NCI-H82 (cell line): ENCODE results near the gene ARHGAP18.

Experiments
- DNase-seq: peaks from one replicate; lab custom pipeline; 2025; lab: John Stamatoyannopoulos, UW

ARHGAP18 gene

DNA sequence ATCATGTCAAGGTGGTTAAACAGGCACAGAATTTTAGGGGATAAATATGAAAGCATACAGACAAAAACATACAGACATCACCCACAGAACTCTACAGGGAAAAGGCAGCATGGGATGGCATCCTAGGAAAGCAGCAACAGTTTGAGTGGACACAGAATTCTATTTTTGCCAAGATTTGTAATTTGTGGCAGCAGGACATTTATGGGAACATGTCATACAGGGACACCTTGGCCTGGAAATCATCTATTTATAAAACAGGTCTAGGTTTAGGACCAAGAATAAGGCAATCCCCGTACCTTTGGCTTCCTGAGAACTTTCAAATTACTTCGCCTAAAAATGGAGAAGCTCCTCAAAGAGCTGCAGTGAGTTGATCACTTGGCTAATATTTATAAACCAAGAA, 17.5 kb downstream of the ARHGAP18 start:
- no peak for DNase-seq

DNA sequence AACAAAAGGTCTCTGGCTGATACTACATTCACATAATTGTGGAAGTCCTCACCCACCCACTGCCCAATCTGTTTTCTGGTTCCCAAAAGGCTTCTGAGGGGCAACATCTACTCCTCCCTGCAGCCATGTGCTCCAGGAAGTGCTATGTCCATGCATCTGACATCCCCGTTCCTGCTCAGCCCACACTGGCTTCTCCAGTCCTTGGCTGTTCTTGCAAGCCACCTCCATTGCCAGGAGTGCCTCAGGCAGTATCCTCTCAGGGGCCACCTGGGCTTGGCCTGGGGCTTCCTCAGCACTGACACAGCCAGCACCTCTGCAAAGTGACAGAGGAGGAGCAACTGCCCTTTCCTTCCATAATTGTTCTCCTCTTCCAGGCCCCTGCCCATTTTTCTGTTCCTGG, 18.3 kb downstream of the ARHGAP18 start:
- no peak for DNase-seq

DNA sequence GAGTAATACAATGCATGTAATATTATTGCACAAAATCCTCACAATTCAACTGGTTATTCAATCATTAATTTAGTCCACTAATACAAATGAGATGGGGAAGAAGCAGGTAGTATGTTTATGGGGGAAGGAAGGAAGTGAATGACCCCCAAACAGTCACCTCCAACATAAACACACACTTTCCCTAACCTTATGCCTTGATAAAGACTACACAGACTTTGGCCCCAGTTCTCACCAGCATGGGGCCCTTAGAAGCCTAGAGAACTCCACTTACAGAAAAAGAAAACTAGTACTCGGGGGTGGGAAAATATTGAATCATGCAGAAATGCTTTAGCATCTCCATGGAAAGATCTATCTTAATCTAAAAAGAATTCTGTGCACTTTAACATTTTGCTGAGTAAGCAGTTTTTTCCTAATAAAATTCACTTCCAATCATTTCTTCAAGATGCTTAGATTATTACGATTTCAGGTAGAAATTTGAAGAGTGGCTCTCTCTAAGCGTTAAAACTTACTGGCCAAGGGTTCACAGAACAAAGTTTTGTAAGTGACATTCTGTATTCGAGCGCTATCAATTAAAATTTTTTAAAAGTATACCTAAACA, 18.8 kb downstream of the ARHGAP18 start:
- no peak for DNase-seq

DNA sequence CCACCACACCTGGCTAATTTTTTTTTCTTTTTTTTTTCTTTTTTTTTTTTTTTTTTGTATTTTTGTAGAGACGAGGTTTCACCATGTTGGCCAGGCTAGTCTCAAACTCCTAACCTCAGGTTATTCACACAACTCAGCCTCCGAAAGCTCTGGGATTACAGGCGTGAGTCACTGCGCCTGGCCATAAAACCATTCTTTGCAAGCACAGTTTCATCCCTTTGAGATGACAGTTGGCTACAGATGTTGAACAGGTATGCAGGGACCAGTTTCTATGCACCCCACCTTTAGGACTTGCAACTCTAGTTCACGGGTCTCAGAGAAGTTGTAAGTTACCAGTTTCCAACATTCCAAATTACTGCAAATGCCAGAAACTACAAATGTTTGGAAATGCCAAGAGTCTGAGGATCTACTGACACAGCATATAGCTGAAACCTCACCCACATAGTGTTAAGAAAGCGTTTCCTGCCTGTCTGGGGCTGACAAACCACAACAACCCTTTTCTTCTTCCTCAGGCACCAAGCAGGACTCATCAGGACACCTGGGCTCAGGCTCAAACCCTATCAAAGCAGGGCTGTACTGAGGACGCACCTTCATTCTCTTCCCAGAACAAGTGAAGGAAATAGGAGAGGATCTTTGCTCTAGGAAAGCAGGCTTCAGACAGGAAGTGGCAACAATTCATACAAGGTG, 22.9 kb downstream of the ARHGAP18 start:
- DNase-seq, result no peak

DNA sequence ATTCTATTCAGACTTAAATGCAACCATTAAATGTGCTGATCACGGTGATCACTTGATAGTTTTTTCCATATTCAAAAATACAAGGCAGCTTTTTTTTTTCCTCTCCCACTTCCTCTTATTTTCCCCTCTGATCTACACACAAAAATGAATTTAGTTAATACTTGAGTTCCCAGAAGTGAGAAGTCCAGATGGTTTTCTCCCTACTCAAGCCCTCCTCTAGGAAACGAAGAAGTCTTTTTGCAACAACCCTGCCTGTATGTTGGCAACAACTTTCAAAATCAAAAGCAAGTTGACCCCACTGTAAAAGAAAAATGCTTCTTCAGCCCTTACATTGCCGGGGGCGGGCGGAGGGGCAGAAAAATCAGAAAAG, 24.3 kb downstream of the ARHGAP18 start:
- no peak for DNase-seq

DNA sequence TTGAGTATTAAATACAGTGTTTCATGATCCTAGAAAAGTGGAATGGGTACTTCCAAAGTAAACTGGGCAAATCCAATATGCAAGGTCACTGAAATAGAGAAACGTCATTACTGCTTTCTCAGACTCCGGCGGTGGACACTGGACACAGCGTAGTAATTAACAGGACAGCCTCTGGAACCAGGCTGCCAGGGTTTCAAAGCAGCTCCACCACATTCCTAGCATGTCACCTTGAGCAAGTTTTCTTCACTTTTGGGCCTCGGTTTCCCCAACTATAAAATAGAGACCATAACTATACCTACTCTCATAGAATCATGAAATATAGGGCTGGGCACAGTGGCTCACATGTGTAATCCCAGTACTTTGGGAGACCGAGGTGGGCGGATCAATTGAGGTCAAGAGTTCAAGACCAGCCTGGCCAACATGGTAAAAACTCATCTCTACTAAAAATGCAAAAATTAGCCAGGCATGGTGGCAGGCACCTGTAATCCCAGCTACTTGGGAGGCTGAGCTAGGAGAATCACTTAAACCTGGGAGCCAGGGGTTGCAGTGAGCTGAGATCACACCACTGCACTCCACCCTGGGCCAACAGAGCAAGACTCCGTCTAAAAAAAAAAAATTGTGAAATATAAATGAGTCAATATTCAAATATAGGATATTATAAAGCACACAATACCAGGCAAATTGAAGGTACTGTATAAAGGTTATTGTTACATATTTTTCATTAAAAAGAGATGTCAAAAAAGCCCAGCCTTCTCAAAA, 24.9 kb downstream of the ARHGAP18 start:
- no peak for DNase-seq

DNA sequence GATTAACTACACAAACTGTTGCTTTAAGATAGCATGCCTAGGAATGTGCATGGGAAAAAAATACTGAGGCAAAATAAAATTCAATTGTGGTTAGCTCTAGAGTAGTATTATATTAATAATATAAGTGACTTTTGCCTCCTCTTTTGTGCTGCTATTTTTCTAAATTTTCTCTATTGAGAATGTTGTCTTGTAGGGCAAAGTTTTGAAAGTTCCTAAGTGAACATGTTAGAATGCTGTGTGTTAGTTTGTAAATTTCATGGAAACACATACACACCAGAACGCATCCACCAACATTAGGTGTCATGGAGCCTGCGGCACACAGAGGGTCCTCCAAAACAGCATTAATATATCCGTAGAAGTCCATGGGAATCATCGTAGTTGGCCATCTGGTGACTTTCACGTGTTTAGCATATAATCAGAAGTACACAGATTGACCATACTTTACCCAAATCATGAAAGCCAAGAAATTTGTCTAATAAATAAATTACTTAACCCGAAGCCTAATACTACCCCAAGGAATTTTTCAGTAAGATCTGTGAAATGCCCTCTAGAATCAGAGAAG, 25.6 kb downstream of the ARHGAP18 start:
- no peak for DNase-seq

DNA sequence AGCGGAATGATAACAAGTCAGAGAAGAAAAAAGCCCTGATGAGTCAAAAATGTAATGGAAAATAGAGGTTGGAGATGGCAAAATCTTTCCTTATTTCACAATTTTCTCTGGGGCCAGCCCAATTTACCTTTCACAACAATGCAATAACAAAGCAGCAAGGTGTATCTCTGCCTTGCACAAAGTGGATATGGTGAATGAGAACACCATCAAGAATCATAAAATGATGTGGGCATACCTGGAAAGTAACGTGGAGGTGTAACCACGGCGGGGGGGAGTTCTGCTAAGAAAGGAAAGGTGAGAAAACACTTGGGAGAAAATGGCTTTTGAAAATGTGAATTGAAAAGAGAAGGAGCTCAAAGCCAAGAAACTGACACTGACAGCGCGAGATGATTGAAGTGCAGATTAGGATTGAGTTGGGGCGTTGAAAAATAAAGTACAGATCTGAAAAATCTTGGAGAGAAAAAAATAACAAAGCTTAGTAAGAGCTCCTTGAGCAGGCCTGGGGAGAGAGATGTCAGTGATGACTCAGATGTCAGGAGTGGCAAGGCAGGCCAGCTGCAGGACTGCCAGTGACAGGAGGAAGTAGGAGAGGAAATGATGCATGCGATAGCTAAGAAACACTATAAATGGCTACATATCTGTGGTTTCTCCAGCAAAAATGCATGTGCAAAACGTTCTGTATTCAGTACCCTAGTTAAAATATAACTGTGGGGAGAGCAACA, 26.2 kb downstream of the ARHGAP18 start:
- DNase-seq, result no peak

DNA sequence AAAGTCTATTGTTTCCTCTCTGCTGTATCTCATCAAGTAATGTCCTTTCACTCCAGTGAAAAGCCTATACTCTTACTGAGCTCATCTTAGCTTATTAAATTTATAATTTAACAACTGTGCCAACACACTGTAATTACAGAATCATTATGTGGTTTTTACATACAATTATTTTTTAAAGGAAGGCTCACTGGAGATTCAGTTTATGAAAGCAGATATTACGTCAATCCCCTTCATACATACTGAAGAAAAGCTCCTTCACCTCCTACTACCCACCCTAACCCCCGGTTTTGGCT, 28.1 kb downstream of the ARHGAP18 start:
- no peak for DNase-seq

DNA sequence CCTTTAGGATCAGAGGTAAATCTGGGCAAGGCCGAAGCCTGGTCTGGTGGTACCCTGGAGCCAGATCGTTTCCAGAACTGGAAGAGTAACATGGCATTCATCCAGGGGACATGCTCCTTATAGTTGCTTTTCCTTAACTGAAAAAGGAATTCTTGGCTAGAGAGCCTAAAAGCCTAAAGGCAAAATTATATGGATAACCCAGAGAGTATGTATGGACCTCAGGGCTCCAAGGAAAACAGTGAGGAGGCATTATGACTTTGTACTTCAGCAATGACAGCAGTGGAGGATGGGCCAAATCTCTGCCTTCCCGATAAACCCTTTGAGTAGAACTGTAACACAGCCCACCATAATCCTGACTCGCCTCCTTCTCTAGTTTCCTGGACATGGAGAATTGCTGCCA, 29.3 kb downstream of the ARHGAP18 start:
- DNase-seq, result peak; percentile 32

DNA sequence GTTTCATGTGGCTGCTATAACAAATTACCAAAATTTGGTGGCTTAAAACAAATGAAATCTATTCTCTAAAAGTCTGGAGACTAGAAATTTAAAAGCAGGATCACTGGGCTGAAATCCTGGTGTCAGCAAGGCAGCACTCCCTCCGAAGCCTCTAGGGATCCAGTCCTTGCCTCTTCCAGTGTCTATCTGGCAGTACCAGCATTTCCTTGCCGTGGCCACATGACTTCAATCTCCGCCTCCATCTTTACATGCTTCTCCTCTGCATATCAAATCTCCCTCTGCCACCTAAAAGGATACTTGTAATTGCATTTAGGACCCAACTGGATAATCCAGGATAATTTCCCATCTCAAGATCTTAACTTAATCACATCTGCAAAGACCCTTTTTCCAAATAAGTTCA, 30.2 kb downstream of the ARHGAP18 start:
- peak; percentile 86 for DNase-seq

DNA sequence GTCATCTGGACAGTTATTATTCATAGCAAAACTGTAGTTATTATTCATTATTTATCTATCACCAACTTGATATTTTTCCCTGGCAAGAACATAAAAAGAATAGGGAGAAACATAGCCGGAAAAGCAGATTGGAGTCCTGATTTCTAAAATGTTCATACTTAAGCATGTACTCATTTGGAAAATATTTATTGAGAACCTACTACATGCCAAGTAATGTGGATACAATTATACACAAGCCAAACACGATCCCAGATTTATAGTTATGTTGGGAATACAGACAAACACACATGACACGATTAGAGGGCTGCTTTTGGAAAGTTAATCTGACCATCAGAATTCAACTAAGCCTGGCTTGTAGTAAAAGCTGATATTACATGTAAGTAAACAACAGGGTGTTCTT, 30.7 kb downstream of the ARHGAP18 start:
- DNase-seq, result peak; percentile 25

DNA sequence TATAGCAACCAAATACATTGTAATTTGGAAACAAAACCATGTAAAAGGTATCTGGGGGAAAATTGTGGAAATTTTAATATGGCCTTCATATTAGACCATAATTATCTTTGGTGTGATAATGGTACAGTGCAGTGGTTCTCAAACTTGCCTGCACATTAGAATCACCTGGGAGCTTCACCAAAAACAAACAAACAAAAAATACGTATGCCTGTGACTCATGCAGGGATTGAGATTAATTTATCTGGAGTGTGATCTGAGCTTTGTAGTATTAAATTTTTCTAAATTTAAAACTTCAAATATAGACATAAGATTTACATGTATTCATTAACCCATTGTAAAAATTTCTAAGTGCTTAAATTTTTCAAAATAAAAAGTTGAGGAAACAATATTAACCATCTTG, 31.5 kb downstream of the ARHGAP18 start:
- no peak for DNase-seq

DNA sequence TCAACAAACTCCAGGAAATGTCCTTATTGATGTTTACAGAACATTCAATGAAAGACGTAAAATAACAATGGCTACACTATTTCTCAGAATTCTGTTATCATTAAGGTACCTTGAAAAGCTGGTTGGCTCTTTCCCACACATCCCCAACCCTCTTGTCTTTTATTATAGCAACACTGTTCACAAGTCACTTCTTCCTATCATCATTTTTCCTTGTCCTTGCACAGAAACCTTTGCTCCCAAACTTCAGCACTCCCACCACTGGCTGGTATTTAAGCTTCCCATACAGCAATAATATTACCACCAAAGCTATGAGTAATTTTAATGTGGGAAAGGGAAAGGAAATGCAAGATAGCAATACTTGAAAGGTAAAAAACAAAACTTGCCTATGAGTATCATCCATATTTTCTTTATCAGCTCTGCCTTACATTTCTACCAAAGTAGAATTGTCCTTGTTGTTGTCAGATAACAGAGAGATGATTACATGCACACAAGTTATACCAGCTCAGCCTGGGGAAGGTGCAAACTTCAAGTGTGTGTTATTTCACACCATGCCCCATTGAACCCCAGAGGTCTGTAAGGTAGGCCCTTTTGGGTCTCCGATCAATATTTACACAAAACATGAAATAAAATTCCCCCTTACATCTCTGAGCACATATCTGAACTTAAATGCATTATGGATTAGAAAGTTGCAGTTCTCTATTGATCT, 32.2 kb downstream of the ARHGAP18 start:
- no peak for DNase-seq

DNA sequence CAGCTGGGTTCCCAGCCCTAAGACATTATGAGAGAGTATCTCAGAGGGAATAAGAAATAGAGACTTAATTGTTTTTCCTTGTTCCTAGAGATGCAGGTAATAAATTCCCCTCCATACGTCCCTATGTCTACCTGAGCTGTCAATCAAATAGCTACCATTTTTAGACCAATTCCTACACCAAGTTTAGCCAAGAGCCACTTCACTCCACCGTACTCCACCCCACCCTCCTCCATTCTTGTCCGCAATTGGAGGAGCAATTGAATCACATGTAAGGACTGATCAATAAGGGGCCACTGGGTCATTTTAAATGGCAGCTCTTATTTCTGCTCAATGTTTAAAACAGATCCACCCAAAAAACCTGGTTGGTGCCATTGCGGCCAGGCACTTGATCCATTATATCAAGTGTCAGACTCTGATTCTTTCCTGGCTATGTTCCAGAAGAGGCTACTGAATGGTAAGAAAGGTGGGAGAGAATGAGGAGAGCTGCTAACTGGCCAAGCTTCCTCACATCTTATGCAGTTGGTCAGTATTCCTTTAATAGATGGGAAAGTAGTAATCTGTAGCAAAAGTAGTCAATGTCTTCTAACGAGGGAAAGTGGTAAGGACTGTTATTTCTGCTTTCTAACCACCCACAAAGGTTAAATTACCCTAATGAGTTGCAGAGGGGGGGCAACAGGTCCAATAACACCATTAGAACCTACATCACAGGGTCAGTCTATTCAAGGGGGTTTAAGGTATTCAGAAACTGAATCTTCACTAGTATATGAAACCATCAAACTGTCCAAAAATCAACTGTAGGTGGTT, 34.1 kb downstream of the ARHGAP18 start:
- no peak for DNase-seq

DNA sequence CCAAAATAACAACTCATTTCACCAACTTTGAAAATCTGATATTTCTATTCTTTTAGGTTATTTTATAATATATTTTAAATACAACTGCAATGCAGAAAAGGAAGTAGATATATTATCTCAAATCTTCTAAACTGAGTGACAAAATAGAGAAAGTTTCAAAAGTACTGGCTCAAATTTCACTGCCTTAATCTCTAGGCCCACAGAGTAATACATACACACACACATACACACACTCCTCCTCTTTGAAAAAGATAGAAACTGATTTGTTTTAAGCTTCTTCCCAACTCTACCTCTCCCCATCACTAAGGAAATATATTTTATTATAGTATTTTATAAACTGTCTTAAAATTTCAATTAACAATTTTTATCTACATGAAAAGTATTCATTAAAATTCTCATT, 36.2 kb downstream of the ARHGAP18 start:
- no peak for DNase-seq

DNA sequence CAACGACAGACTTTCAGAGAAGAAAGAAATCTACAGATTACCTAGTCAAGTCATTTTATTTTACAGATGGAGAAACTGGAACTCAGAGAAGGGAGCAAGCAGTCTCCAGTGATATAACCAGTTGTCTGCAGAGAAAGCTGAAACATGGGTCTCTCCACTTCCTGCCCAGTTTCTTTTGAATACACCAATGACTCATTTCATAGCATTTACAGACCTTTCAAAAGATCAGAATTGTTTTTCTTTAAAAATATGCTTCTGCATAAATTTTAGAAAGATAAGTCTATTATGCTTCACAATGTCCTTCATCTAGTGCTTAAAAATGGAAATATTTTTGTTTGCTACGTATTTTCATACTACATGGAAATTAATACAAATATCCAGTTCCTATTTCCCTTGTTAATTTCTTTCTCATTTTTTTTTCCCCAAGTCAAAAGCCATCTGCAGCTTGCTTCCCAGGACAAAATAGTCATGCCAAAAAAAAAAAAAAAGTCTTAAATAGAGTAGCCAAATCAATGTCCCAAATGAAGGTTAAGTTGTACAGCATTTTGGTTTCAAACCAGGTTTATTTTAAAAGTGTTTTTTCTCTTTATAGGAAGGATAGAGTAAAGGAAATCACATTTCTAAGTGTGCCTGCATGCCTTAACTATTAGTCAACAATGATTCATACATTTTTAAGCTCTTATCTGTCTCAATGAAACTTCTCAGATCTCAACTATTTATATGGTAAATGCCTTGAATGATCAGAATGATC, 36.9 kb downstream of the ARHGAP18 start:
- DNase-seq, result no peak

DNA sequence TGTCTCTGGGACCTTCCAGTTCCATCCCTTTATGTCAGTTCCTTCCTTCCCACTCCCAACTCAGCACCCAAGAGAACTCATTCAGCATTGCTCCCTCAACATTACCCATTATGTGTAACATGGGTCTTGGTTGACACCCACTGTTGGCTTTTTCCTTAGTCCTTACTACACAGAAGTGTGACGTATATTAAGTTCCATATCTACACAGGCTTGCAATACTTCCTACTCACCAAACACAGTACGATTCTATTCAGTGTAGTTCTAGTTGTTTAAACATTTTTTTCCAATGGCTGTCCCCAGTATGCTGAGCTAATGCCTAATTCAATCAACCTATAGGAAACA, 37.7 kb downstream of the ARHGAP18 start:
- no peak for DNase-seq

DNA sequence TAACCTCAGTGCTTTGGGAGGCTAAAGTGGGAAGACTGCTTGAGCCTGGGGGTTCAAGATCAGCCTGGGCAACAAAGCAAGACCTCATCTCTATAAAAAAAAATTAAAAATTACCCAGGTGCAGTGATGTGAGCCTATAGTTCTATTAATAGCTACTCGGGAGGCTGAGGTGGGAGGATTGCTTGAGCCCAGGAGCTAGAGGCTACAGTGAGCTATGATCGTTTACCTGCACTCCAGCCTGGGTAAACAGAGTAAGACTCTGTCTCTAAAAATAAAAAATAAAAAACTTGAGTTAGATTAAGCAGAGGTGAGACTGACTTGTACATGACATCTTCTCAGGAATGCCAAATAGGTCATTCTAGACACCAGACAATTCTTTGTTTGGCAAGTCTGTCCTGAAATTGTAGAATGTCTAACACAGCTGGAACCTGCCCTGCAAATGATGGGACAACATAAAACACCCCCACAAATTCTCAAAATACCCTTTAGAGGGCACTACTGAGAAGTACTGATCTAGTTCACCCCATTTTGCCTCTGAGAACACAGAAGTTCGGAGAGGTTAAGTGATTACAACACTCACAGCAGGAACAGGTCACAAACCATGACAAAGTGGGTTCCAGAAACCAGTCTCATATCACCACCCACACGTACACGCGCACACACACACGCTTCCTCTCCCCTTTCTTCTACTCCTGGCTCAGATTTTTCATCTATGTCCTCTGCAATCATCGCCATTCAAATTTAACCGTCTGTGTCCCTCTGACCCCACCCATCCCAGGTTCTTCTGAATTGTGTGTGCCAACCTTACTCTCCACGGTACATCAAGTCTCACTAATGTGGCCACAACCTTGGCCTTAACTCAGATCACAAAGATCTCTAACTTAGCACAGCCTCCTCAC, 38.3 kb downstream of the ARHGAP18 start:
- peak; percentile 18 for DNase-seq

DNA sequence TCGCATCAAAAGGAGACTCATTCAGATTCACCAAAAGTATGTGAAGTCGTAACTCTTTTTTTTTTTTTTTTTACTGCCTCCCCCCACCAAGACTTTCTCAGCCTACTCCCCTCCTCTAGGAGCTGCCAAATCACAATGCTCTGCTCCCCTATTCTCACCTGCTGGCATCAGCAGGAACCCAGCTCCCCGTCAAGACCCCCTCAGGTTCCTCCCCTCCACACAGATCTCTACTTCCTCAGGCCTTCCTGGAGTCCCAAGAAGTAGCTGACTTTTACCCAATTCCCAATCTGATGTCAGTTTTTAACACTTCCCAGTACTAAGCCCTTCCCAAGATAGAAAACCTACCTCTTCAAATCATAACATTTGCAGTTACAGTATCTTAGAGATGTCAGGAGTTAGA, 39.3 kb downstream of the ARHGAP18 start:
- DNase-seq, result no peak
